ENCODE measurements around the gene GALP. TPM values are rescaled to one million over a fixed set of nuclear protein-coding genes. Genes with fewer than 3 reads are reported as not detected.
A peak's percentile ranks its signal among the peaks of the same experiment; 100 is the strongest.
"Not testable (repeated sequence)": the region's sequence is repeated elsewhere in the genome, so short reads cannot be mapped to it uniquely, and the experiment has no call there.

GALP gene
- total RNA-seq, 1 donor from 2014 or later = not detected

GRCh38 chr19:56189785-56190184, 14.0 kb downstream of the GALP start:
- Mint-ChIP-seq H3K4me1 (ENCODE audit: unreplicated experiment) (no peaks in the 10 kb centered on the region), H3K9me3 (no peaks in the 10 kb centered on the region), H3K27ac (no peak overlapping the region), H3K36me3 (no peaks in the 10 kb centered on the region), H3K27me3 (no peaks in the 10 kb centered on the region), H3K4me3 (no peak overlapping the region)
- no peak for DNase-seq (ENCODE audit: extremely low spot score, unreplicated experiment)
- TF ChIP-seq CTCF (conservative IDR thresholded peaks at IDR 0.05) = peak; percentile 28

GRCh38 chr19:56191115-56191514, 15.3 kb downstream of the GALP start:
- H3K36me3 Mint-ChIP-seq = no peaks in the 10 kb centered on the region
- no peak overlapping the region for H3K4me3 Mint-ChIP-seq
- no peaks in the 10 kb centered on the region for H3K9me3 Mint-ChIP-seq
- H3K27ac Mint-ChIP-seq = no peak overlapping the region
- no peaks in the 10 kb centered on the region for H3K27me3 Mint-ChIP-seq
- no peaks in the 10 kb centered on the region for H3K4me1 Mint-ChIP-seq (ENCODE audit: unreplicated experiment)
- DNase-seq (ENCODE audit: extremely low spot score, unreplicated experiment) = no peak
- TF ChIP-seq CTCF (conservative IDR thresholded peaks at IDR 0.05) = no peak

- Mint-ChIP-seq H3K4me3 (no peak overlapping the region), H3K36me3 (no peaks in the 10 kb centered on the region), H3K9me3 (no peaks in the 10 kb centered on the region), H3K4me1 (ENCODE audit: unreplicated experiment) (no peaks in the 10 kb centered on the region), H3K27me3 (no peaks in the 10 kb centered on the region), H3K27ac (no peak overlapping the region)
- DNase-seq (ENCODE audit: extremely low spot score, unreplicated experiment) = no peak
- no peak for TF ChIP-seq CTCF (conservative IDR thresholded peaks at IDR 0.05)
These were observed 15.9 kb downstream of the GALP start for GRCh38 chr19:56191711-56192110.

GRCh38 chr19:56193981-56194640, 18.3 kb downstream of the GALP start:
- Mint-ChIP-seq H3K9me3 (no peaks in the 10 kb centered on the region), H3K27ac (no peak overlapping the region), H3K27me3 (no peaks in the 10 kb centered on the region), H3K4me3 (no peak overlapping the region), H3K36me3 (no peaks in the 10 kb centered on the region), H3K4me1 (ENCODE audit: unreplicated experiment) (no peaks in the 10 kb centered on the region)
- DNase-seq (ENCODE audit: extremely low spot score, unreplicated experiment) = no peak
- TF ChIP-seq CTCF (conservative IDR thresholded peaks at IDR 0.05) = no peak

GRCh38 chr19:56197646-56198045, 21.8 kb downstream of the GALP start, which contains the start of gene ZSCAN5B:
TSS of gene ZSCAN5B (minus strand) at chr19:56197783. CDS start at chr19:56193052, 4,731 bp downstream.
- not testable (repeated sequence) for H3K9me3 Mint-ChIP-seq; DNase-seq (ENCODE audit: extremely low spot score, unreplicated experiment); H3K4me1 Mint-ChIP-seq (ENCODE audit: unreplicated experiment); H3K4me3 Mint-ChIP-seq; H3K27ac Mint-ChIP-seq; H3K36me3 Mint-ChIP-seq
- peaks cover 12% of the 10 kb centered on the region for H3K27me3 Mint-ChIP-seq

GRCh38 chr19:56199687-56200086, 23.9 kb downstream of the GALP start:
- H3K4me3 Mint-ChIP-seq = no peak overlapping the region
- H3K27me3 Mint-ChIP-seq = peaks cover 12% of the 10 kb centered on the region
- H3K36me3 Mint-ChIP-seq = no peaks in the 10 kb centered on the region
- H3K27ac Mint-ChIP-seq = no peak overlapping the region
- H3K4me1 Mint-ChIP-seq (ENCODE audit: unreplicated experiment) = no peaks in the 10 kb centered on the region
- TF ChIP-seq CTCF (conservative IDR thresholded peaks at IDR 0.05) = no peak
- no peaks in the 10 kb centered on the region for H3K9me3 Mint-ChIP-seq
- no peak for DNase-seq (ENCODE audit: extremely low spot score, unreplicated experiment)
